HG02642 (cell line): ENCODE measurements around the gene EBI3.
A peak's percentile ranks its signal among the peaks of the same experiment; 100 is the strongest.
"Not testable (repeated sequence)": the region's sequence is repeated elsewhere in the genome, so short reads cannot be mapped to it uniquely, and the experiment has no call there.

Source experiments
- ATAC-seq: cut with Tn5 transposase; IDR thresholded peaks from one replicate; pipeline ENCODE4 v1.9.1; 2021; ENCODE audit warnings: mild to moderate bottlenecking; ENCODE audit not compliant: unreplicated experiment, poor library complexity

The EBI3 gene

GRCh38 chr19:4229179-4229931, at the start of gene EBI3:
Gene EBI3, plus strand, starts transcription at chr19:4229523. Its CDS starts 28 bp downstream, at chr19:4229551.
- peak; percentile 73 for ATAC-seq

DNA sequence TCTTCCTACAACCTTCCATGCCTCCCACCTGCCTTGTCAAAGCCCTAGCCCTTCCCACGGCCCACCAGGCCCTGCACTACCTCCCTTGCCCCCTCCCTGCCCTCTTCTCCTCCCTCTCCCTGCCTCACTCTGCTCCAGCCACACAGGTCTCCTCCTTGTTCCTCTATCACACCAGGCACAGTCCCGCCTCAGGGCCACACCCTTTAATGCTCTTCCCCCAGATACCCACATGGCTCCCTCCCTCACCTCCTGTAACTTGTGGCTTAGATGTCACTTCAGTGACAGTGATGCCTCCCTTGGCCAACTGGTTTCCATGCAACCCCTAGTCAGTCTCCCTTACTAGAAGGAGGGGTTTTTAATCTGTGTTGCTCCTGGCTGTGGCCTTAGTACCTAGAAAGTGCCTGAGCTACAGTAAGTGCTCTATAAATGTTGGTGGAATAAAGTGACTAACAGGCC, 48.2 kb upstream of the EBI3 start:
- ATAC-seq = no peak

DNA sequence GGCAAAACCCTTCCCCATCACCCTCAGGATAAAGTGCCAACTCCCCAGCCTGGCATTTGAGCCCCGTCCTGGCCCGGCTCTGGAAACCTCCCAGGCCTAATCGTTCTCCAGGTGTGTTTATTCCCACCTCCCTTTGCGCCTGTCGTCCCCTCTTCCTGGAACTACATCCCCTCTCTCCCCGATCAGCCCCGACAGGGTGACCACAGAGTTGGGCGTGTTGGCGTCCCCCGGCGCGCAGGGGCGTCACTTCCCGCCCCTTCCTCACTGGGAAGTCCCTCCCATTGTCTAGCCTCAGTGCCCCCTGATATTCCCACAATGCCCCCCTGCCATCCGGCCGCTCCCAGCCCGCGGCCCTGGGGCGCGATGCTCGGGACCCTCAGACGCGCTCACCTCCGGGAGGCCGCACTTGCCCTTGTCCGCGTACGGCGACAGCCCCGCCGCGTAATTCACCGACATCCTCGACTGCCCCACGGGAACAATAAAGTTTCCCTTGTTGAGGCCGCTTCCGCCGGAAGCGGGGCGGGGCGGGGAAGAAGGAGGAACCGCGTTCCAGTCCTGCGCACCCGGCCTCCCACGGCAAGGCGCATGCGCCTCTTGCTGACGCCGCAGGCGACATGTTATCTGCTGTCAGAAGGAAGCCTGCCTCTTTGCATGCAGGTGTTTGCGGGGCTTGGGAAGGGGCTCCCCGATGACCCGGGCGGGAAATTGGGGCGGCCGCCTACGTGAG, 47.1 kb upstream of the EBI3 start, which contains the start of the genes ANKRD24 and SIRT6:
ANKRD24 (plus strand) TSS at position 606 of the 727 bp plus-strand sequence. CDS start 3,737 bp downstream, outside the sequence.
SIRT6 (minus strand) TSS at position 480 of the 727 bp plus-strand sequence; CDS start at position 456, 24 bp downstream.
- ATAC-seq = peak; percentile 74

DNA sequence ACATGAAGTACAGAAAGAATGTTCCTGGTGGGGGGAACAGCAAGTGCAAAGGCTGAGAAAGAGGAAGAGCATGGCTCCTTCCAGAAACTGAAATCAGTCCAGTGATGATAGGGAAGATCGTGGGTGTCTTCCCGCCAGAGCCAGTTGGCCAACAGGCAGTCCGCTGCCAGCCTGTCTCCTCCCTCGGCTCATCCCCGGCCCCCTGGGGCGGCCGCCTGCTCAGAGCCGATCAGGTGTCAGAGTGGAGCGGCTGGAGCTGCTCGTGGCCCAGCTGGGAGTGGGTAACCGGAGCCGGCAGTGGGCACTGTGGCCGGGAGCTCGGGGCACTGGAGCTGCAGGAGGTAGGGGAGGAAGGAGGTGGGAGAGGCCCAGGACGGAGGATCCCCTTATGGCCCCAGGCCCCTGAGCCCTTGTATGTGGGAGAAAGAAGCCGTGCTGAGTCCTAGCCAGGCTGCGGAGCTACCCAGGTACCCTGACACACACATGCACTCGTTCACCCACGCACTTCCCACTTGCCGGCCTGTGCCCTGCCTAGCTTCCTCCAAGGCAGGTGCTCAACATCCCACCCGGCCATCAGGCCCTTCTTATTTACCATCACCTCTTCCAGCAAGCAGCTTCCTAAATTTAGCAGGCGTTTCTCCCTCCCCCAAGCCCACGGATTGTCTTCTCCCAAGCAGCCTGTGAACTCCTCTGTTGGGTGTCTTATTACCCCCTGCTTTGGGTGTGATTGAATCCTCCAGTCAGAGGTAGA, 45.2 kb upstream of the EBI3 start:
- ATAC-seq = no peak

DNA sequence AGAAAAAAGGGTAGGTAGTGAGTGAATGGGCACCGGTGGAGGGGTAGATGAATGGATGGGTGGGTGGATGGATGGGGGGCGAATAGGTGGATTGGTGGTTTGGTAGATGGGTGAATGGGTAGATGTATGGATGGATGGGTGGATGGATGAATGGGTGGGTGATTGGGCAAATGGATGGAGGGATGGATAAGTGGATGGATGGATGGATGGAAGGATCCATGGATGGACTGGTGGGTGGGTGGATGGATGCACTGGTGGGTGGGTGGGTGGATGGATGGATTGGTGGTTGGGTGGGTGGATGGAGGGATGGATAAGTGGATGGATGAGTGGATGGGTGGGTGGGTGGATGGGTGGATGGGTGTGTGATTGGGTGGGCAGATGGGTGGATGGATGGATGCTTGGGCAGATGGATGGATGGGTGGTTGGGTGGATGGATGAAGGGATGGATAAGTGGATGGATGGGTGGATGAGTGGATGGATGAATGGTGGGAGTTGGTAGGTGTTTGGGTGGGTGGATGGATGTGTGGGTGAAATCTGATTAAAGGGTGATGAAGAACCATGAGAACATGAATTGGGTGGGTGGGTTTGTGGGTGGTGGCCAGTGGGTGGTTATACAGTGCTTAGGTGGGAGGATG, 44.5 kb upstream of the EBI3 start:
- ATAC-seq = no peak

GRCh38 chr19:4185413-4186086, 43.8 kb upstream of the EBI3 start:
- no peak for ATAC-seq

DNA sequence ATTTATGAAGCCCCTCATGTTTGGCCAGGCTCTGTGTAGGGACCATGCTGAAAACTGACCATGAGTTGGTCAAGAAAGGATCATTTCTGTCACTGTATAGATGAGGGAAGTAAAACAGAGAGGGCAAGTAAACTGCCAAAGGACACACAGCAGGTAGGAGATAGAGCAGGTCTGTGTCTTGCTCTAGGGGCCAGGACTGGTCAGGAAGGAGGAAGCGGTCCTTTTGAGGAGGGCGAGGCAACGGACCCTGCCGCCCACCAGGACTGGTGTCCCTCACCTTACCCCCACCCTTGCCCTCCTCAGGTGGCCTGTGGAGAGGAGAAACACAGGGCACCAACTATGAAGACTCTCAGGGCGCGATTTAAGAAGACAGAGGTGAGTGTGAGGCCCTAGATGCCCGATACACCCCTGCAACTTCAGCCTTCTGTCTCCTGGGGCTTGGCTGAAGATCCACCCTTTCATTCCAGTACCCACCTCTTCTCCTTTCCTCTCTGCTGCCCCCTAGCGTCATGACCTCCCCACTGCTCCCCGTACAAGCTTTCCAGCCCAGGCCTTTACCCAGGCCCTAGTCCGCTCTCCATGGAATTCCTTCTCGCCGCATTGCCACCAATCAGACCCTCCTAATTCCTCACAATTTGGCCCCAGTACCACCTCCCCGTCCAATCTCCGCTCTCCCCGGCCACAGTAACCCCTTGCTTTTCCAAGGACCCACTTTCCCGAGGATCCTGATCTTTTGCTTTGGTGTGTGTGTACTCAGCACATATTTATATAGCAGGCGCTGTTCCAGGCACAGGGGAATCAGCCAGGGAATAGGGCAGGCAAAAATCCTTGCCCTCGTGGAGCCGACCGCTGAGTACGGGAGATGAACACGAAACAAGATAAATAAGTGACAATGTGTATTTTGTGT, 43.0 kb upstream of the EBI3 start:
- ATAC-seq = no peak

DNA sequence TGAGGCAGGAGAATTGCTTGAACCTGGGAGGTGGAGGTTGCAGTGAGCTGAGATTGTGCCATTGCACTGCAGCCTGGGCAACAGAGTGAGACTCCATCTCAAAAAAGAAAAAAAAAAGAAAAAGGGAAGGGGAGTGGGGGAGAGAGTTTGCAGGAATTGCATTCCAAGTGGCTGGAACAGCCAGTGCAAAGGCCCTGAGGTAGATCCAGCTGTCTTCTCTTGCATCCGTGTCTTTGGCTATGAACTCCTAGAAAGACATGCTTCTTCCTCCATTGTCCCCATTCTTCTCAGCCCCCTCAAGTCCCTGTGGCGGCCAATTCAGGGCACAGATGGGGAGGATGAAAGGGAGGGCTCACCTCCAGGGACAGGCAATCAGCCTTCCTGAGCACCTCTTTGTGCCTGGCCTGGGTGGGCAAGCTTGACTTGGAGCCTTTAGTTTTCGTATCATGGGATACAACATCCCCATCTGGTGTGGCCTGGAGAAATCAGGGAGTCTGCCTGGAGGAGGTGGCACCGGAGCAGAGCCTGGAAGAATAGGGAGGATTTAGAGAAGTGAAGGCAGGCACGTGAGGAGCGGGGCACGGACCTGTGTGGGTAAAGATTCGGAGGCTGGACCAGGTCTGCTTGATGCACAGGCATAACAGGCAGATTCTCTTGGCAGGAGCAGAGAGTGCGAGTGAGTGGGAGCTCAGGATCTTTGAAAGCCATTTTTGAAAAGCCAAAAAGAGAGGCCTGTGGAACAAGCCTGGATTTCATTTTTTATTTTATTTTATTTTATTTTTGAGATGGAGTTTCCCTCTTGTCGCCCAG, 41.8 kb upstream of the EBI3 start:
- ATAC-seq = no peak

- ATAC-seq = no peak
Observed at GRCh38 chr19:4189641-4190040, 39.7 kb upstream of the EBI3 start.

GRCh38 chr19:4192537-4192936, 36.8 kb upstream of the EBI3 start:
- not testable (repeated sequence) for ATAC-seq

DNA sequence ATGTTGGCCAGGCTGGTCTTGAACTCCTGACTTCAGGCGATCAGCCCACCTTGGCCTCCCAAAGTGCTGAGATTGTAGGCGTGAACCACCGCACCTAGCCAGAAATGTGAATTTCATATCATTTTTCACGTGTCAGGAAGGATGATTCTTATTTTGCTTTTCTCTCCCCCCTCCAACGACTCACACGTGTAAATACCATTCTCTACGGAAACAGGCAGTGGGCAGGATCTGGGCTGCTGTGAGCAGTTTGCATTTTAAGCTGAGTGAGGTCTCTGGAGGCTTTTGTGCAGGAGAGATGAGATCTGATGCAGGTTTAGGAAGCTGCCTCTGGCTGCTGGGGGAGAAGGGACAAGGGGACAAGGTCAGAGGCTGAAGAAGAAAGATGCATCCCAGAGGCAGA, 35.0 kb upstream of the EBI3 start:
- ATAC-seq = no peak

GRCh38 chr19:4196009-4196408, 33.3 kb upstream of the EBI3 start:
- no peak for ATAC-seq

DNA sequence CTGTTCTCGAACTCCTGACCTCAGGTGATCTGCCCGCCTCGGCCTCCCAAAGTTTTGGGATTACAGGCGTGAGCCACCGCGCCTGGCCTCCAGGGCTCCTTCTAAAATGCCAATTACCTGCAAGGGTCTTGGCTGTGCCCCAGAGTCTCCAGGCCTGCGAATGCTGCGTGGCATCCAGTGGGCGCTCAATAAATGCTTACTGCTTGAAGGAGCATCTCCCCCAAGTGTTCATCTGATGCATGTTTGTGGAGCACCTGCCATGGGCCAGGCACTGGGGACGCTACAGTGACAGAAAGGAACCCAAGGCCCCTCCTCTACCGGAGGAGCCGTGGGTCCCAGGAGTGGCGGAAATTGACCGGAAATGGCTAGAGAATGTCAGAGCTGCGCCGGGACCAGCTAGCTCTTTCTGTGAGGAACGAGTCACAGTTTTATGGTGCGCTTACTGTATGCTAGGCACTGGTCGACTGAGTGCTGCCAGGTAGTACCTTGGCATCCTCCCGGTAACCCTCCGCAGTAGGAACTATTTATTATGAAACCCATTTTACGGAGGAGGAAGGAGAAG, 32.7 kb upstream of the EBI3 start:
- ATAC-seq = no peak

DNA sequence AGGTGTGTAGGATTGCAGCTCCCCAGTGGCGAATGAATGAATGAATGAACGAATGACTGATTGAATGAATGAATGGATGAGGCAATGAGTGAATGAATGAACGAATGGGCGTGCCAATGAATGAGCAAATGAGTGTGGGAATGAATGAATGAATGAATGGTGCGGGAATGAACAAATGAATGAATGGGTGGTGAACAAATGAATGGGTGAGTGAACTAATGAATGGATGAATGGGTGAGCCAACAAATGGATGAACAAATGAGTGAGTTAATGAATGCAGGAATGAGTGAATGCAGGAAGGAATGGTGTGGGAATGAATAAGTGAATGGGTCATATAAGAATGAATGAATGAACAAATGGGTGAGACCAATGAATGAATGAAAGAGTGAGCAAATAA, 32.1 kb upstream of the EBI3 start:
- no peak for ATAC-seq

DNA sequence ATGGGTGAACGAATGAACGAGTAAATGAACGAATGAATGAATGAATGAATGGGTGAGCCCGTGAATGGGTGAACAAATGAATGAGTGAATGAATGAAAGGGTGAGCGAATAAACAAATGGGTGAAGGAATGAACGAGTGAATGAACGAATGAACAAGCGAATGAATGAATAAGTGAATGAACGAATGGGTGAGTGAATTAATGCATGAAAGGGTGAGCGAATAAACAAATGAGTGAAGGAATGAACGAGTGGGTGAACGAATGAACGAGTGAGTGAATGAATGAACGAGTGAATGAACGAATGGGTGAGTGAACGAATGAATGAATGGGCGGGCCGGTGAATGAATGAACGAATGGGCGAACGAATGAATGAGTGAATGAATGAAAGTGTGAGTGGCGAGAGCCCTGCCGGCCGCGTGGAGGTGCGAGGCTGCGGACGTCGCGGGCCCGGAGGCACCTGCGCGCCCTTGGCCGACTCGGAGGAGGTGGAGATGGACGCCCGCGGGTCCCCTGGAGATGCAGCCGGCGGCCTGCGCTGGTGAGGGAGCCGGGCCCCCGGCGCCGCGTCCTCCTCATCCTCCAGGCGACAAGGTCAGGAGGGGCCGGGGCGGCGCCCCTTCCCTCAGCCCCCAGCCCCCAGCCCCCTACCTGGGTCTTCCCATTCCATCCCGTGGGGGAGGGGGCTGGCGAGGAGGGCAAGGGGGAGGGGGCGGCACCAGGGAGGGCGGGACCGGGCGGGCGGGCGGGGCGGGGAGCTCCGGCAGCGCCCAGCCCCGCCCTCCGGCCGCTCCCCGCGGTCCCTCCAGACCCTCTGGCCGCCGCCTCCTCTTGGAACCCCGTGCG, 31.5 kb upstream of the EBI3 start:
- no peak for ATAC-seq

DNA sequence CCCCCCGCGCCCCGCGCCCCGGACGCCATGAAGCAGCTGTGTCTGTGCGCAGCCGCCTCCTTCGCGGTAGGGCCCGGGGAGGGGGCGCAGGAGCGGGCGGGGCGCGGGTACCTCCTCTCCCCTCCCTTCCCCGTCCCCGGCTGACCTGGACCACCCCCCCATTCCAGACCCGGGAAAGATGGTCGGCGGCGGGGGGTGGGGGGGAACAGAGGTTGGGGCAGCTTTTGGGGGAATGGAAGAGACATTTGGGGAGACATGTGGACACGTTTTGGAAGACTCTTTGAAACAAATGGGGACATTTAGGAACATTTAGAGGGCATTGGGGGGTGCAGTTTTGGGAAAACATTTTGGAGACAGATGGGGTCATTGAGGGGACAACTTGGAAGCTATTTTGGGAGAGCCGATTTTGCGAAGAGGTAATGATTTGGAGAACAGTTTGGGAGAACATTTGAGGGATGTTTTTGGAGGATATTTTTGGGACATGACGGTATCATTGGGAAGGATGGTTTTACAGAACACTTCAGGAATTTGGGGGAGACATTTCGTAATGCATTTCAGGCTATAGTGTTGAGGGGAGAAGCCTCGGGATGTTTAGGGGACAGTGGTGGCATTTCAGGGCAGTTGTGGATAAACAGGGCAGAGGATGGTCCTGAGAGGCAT, 30.7 kb upstream of the EBI3 start:
- ATAC-seq = no peak
